Esophagus muscularis mucosa (tissue), 4 donors: ENCODE data around the gene ATXN10. TPM values are rescaled to one million over a fixed set of nuclear protein-coding genes. Genes with fewer than 3 reads are reported as not detected.

Experiments used
- DNase-seq: peaks from one replicate; pipeline ENCODE4 v3.0.0-alpha.2; 2017; ENCODE audit errors: extremely low spot score
- H3K27ac ChIP-seq, 4 donors: fragments of 200-600 bp; sonication (generic); replicated peaks in 1 of 4; 1 replicate in 3 of 4; 2 replicates in 1 of 4; pipeline ENCODE4 v1.5.1; 2016 to 2019; ENCODE audit warnings: mild to moderate bottlenecking in 1 of 4
- H3K27me3 ChIP-seq, 4 donors: fragments of 200-600 bp; sonication (generic); one replicate each; pipeline versions ENCODE4 v1.5.1 to v1.6.0; 2016 to 2019
- H3K36me3 ChIP-seq, 4 donors: fragments of 200-600 bp; sonication (generic); one replicate each; pipeline ENCODE4 v1.5.1; 2016 to 2019
- H3K4me1 ChIP-seq, 4 donors: fragments of 200-600 bp; sonication (generic); one replicate each; pipeline ENCODE4 v1.5.1; 2016 to 2019
- H3K4me3 ChIP-seq, 4 donors: fragments of 200-600 bp; sonication (generic); 1 replicate in 2 of 4; 2 replicates in 2 of 4; pipeline ENCODE4 v1.5.1; 2016 to 2019; ENCODE audit warnings: mild to moderate bottlenecking in 4 of 4, moderate library complexity in 1 of 4
- H3K9me3 ChIP-seq, 4 donors: fragments of 200-600 bp; sonication (generic); 1 replicate in 3 of 4; 2 replicates in 1 of 4; pipeline ENCODE4 v1.5.1; 2016 to 2019
- EP300 ChIP-seq: sonication (generic); formaldehyde crosslinking; IDR thresholded peaks from one replicate; pipeline ENCODE4 v1.6.1; 2017; ENCODE audit warnings: antibody characterized with exemption
- POLR2A ChIP-seq: fragments of 450-650 bp; IDR thresholded peaks from one replicate; pipeline ENCODE4 v1.6.1; 2017; ENCODE audit warnings: antibody characterized with exemption, moderate library complexity, mild to moderate bottlenecking, low read depth
- POLR2AphosphoS5 ChIP-seq, 2 donors: sonication (generic); formaldehyde crosslinking; IDR thresholded peaks; one replicate each; pipeline ENCODE4 v1.6.1; 2017; ENCODE audit warnings: antibody characterized with exemption in 2 of 2
- WGBS: methylation state at CpG from one replicate; pipeline ENCODE4 v1.1.5; 2018; 5-methylcytosine and 5-hydroxymethylcytosine counted together
- intact Hi-C: fragments of 100-400 bp; cut with DNase I; formaldehyde crosslinking; loops from one replicate; pipeline ENCODE4 v1.15.1; 2023
- total RNA-seq, 4 donors: library from RNA; depleted of rRNA; stranded (reverse); fragments of >200 nt; gene quantifications; one replicate each; pipeline versions ENCODE4 v1.1.0 to v1.2.1, GENCODE V29; 2016
- TF ChIP-seq, protein P1 (sequence below), 3 experiments: fragments of 200-600 bp in 2 of 3; fragments of 450-650 bp in 1 of 3; sonication (generic) in 2 of 3; IDR thresholded peaks; one replicate each; pipeline ENCODE4 v1.5.1; 2017 to 2019; ENCODE audit warnings: antibody characterized with exemption in 3 of 3, mild to moderate bottlenecking in 2 of 3, moderate library complexity in 1 of 3

Gene ATXN10
- total RNA-seq, 4 donors from 2014 or later: 67.5 to 126 (median 91.2) TPM

DNA sequence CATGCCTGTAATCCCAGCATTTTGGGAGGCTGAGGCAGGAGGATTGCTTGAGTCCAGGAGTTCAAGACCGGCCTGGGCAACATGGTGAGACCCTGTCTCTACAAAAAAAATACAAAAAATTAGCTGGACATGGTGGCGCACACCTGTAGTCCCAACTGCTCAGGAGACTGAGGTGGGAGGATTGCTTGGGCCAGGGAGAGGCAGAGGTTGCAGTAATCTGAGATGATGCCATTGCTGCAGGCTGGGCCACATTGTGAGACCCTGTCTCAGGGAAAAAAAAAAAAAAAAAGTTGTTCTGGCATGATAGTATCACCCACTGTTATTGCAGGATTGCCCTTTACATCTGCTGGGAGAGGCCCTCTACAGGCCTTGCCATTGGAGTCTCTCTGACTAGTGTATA is 18.4 kb downstream of the ATXN10 start:
- 91% methylated on average over 2 of the region's 2 CpGs for WGBS
- peaks cover 34 to 57% (median 49%) of the 10 kb centered on the region in 4 donors for H3K4me1 ChIP-seq
- no peak for DNase-seq

DNA sequence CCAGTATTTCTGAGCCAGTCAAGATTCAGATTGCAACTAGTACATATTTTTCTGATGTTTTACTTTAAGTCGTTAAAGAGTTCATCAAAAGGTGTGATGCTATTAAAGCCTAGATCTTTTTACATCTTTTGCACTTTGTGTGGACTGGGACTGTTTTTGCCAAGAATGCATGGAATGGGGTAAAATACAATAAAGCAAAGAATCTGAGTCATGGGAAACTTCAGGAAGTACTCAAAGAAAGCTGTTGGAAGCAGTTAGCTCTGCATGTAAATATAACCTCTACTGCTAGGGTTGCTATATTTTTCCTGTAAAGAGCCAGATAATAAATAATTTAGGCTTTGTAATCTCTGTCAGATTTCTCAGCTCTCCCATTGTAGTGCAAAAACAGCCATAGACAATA is 20.9 kb downstream of the ATXN10 start:
- H3K4me1 ChIP-seq: peaks cover 12 to 31% (median 24%) of the 10 kb centered on the region in 4 donors
- intact Hi-C loops: no loop called here
- no peak for DNase-seq
- TF ChIP-seq POLR2AphosphoS5 (IDR thresholded peaks at IDR 0.05) (no peak), EP300 (no peak), POLR2A (no peak)
- TF ChIP-seq, protein P1, sequence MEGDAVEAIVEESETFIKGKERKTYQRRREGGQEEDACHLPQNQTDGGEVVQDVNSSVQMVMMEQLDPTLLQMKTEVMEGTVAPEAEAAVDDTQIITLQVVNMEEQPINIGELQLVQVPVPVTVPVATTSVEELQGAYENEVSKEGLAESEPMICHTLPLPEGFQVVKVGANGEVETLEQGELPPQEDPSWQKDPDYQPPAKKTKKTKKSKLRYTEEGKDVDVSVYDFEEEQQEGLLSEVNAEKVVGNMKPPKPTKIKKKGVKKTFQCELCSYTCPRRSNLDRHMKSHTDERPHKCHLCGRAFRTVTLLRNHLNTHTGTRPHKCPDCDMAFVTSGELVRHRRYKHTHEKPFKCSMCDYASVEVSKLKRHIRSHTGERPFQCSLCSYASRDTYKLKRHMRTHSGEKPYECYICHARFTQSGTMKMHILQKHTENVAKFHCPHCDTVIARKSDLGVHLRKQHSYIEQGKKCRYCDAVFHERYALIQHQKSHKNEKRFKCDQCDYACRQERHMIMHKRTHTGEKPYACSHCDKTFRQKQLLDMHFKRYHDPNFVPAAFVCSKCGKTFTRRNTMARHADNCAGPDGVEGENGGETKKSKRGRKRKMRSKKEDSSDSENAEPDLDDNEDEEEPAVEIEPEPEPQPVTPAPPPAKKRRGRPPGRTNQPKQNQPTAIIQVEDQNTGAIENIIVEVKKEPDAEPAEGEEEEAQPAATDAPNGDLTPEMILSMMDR (IDR thresholded peaks at IDR 0.05): no peak
- H3K9me3 ChIP-seq: no peaks in the 10 kb centered on the region
- peaks cover 6 to 65% (median 44%) of the 10 kb centered on the region in 4 donors for H3K36me3 ChIP-seq
- no peaks in the 10 kb centered on the region for H3K27me3 ChIP-seq
- WGBS: 61% methylated on average over 1 of the region's 1 CpG
- no peak overlapping the region for H3K27ac ChIP-seq
- H3K4me3 ChIP-seq: no peak overlapping the region

More for the DNA sequence above, 18.4 kb downstream of the ATXN10 start:
- Histone ChIP-seq H3K27me3 (no peaks in the 10 kb centered on the region), H3K36me3 (peaks cover 6 to 47% (median 35%) of the 10 kb centered on the region in 4 donors), H3K4me3 (no peak overlapping the region), H3K27ac (no peak overlapping the region), H3K9me3 (no peaks in the 10 kb centered on the region)
- no peak for TF ChIP-seq POLR2A
- TF ChIP-seq EP300: no peak
- TF ChIP-seq, protein P1 (IDR thresholded peaks at IDR 0.05): no peak
- no peak for TF ChIP-seq POLR2AphosphoS5 (IDR thresholded peaks at IDR 0.05)
- intact Hi-C loops: no loop called here

DNA sequence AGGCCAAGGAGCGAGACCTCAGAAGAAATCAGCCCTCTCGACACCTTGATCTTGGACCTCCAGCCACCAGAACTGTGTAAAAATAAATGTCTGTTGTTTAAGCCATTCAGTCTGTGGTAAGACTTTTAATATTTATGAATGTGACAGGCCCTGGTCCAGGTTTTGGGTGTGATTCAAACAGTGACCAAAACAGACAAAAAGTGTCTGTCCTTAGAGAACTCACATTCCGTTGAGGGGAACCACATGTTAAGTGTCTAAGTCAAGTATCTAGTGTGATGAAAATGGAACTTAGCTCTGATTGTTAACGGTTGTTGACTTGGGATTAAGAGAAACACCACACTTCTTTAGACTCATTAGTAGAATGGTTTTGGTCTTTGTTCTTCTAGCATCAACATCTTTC is 22.2 kb downstream of the ATXN10 start:
- DNase-seq: no peak
- H3K36me3 ChIP-seq: peaks cover 6 to 71% (median 47%) of the 10 kb centered on the region in 4 donors
- intact Hi-C loops: no loop called here
- no peaks in the 10 kb centered on the region for H3K27me3 ChIP-seq
- H3K27ac ChIP-seq: no peak overlapping the region
- H3K4me1 ChIP-seq: peaks cover 2 to 18% (median 12%) of the 10 kb centered on the region in 4 donors
- no peaks in the 10 kb centered on the region for H3K9me3 ChIP-seq
- no peak overlapping the region for H3K4me3 ChIP-seq
- TF ChIP-seq POLR2A (no peak), EP300 (no peak), POLR2AphosphoS5 (IDR thresholded peaks at IDR 0.05) (no peak)
- TF ChIP-seq, protein P1 (IDR thresholded peaks at IDR 0.05): no peak
- WGBS: 83% methylated on average over 4 of the region's 4 CpGs

DNA sequence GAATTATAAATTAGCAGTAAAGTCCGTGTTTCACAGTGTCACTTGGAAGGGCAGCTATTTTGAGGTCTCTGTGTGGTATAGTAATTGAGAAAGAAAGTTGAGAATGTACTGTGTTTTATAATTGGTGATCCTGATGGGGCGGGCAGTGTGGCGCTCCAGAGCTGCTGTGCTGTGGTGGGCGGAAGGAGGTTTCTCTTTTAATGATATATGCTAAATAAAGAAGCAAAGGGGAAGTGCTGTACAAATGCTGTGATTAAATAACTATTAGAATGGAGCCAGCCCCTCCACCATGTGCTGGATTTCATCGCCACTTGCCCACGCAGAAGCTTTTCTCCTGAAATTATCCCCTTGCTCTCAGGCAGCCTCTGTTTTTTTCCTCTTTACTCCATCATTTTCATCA is 24.6 kb downstream of the ATXN10 start:
- H3K4me3 ChIP-seq: no peak overlapping the region
- DNase-seq: no peak
- intact Hi-C loops: no loop called here
- TF ChIP-seq POLR2AphosphoS5 (IDR thresholded peaks at IDR 0.05) (no peak), EP300 (no peak), POLR2A (no peak)
- TF ChIP-seq, protein P1 (IDR thresholded peaks at IDR 0.05): no peak
- no peaks in the 10 kb centered on the region for H3K27me3 ChIP-seq
- H3K9me3 ChIP-seq: no peaks in the 10 kb centered on the region
- peaks cover 13 to 73% (median 52%) of the 10 kb centered on the region in 4 donors for H3K36me3 ChIP-seq
- no peak overlapping the region for H3K27ac ChIP-seq
- H3K4me1 ChIP-seq: peaks cover 0 to 12% (median 6%) of the 10 kb centered on the region in 4 donors
- 83% methylated on average over 6 of the region's 6 CpGs for WGBS

DNA sequence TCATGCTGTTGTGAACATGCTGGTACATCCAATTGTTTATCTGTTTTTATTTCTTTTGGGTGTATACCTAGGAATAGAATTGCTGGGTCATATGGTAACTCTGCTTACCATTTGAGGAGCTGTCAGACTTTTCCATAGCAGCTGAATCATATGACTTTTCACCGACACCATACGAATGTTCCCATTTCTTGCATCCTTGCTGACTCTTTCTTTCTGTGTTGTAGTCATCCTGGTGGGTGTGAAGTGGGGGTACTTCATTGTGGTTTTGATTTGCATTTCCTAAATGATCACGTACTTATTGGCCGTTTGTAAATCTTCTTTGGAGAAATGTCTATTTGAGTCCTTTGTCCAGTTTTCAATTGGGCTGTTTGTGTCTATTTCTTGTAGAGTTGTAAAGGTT is 26.5 kb downstream of the ATXN10 start:
- TF ChIP-seq, protein P1 (IDR thresholded peaks at IDR 0.05): no peak
- no peak for TF ChIP-seq POLR2A
- TF ChIP-seq POLR2AphosphoS5 (IDR thresholded peaks at IDR 0.05): no peak
- TF ChIP-seq EP300: no peak

More for the DNA sequence above, 26.5 kb downstream of the ATXN10 start:
- no peak overlapping the region for H3K4me3 ChIP-seq
- intact Hi-C loops: no loop called here
- H3K9me3 ChIP-seq: no peaks in the 10 kb centered on the region
- H3K36me3 ChIP-seq: peaks cover 15 to 78% (median 45%) of the 10 kb centered on the region in 4 donors
- no peak for DNase-seq
- H3K27me3 ChIP-seq: no peaks in the 10 kb centered on the region
- no peak overlapping the region for H3K27ac ChIP-seq
- H3K4me1 ChIP-seq: no peaks in the 10 kb centered on the region
- WGBS: 87% methylated on average over 4 of the region's 4 CpGs
